GM19238 (cell line): ENCODE results near the gene TIAM1.
"Not testable (repeated sequence)": the region's sequence is repeated elsewhere in the genome, so short reads cannot be mapped to it uniquely, and the experiment has no call there.

ENCODE experiments used
- DNase-seq: peaks from one replicate; pipeline ENCODE4 v3.0.0; 2011; ENCODE audit warnings: low spot score; ENCODE audit not compliant: insufficient read length

TIAM1 gene

GRCh38 chr21:31255036-31255435, 89.0 kb downstream of the TIAM1 start:
- no peak for DNase-seq

GRCh38 chr21:31254131-31254530, 89.9 kb downstream of the TIAM1 start:
- DNase-seq: no peak

- no peak for DNase-seq
These were observed 90.4 kb downstream of the TIAM1 start for GRCh38 chr21:31253684-31254083.

- DNase-seq: no peak
These were observed 91.5 kb downstream of the TIAM1 start for GRCh38 chr21:31252611-31253010.

GRCh38 chr21:31252091-31252490, 92.0 kb downstream of the TIAM1 start:
- DNase-seq: no peak

- DNase-seq: no peak
These were observed 92.4 kb downstream of the TIAM1 start for GRCh38 chr21:31251686-31252085.

- DNase-seq: no peak
These were observed 95.5 kb downstream of the TIAM1 start for GRCh38 chr21:31248598-31248997.

- no peak for DNase-seq
These were observed 100.5 kb downstream of the TIAM1 start for GRCh38 chr21:31243611-31244010.

- DNase-seq: no peak
These were observed 107.5 kb downstream of the TIAM1 start for GRCh38 chr21:31236528-31236927.

- no peak for DNase-seq
These were observed 108.2 kb downstream of the TIAM1 start for GRCh38 chr21:31235671-31236450.

GRCh38 chr21:31234936-31235335, 109.1 kb downstream of the TIAM1 start:
- DNase-seq: no peak

GRCh38 chr21:31233711-31234110, 110.3 kb downstream of the TIAM1 start:
- no peak for DNase-seq

- DNase-seq: no peak
These were observed 111.7 kb downstream of the TIAM1 start for GRCh38 chr21:31232344-31232743.

GRCh38 chr21:31230937-31231336, 113.1 kb downstream of the TIAM1 start:
- no peak for DNase-seq

- DNase-seq: not testable (repeated sequence)
These were observed 115.3 kb downstream of the TIAM1 start for GRCh38 chr21:31228723-31229122.

- DNase-seq: no peak
These were observed 118.3 kb downstream of the TIAM1 start for GRCh38 chr21:31225713-31226112.

- no peak for DNase-seq
These were observed 121.9 kb downstream of the TIAM1 start for GRCh38 chr21:31222142-31222541.

- DNase-seq: no peak
These were observed 123.0 kb downstream of the TIAM1 start for GRCh38 chr21:31221043-31221442.

- no peak for DNase-seq
These were observed 123.5 kb downstream of the TIAM1 start for GRCh38 chr21:31220575-31220974.

GRCh38 chr21:31218830-31219608, 125.0 kb downstream of the TIAM1 start:
- DNase-seq: no peak

- DNase-seq: no peak
These were observed 127.9 kb downstream of the TIAM1 start for GRCh38 chr21:31216206-31216605.

GRCh38 chr21:31213787-31214186, 130.3 kb downstream of the TIAM1 start:
- DNase-seq: no peak

- no peak for DNase-seq
These were observed 132.2 kb downstream of the TIAM1 start for GRCh38 chr21:31211836-31212235.
